Immature natural killer cell (primary cell): ENCODE measurements around the gene METTL17. TPM values are rescaled to one million over a fixed set of nuclear protein-coding genes. Genes with fewer than 3 reads are reported as not detected.
"Not testable (repeated sequence)": the region's sequence is repeated elsewhere in the genome, so short reads cannot be mapped to it uniquely, and the experiment has no call there.

Source experiments
- DNase-seq, 3 donors: peaks; one replicate each; pipeline ENCODE4 v3.0.0; 2022; ENCODE audit warnings: mixed read lengths in 1 of 3
- H3K27ac Mint-ChIP-seq, 6 donors: one replicate each; pipeline ENCODE4 v1.8.0; 2020; ENCODE audit warnings: mixed read lengths in 6 of 6, mild to moderate bottlenecking in 5 of 6, inconsistent platforms in 4 of 6, moderate library complexity in 3 of 6
- H3K27me3 Mint-ChIP-seq, 3 donors: one replicate each; pipeline ENCODE4 v1.8.0; 2020 to 2021; ENCODE audit warnings: low read depth in 3 of 3, mild to moderate bottlenecking in 3 of 3, mixed read lengths in 3 of 3, moderate library complexity in 3 of 3, inconsistent platforms in 1 of 3
- H3K36me3 Mint-ChIP-seq, 3 donors: one replicate each; pipeline ENCODE4 v1.8.0; 2020; ENCODE audit warnings: mixed read lengths in 3 of 3, inconsistent platforms in 2 of 3, mild to moderate bottlenecking in 2 of 3
- H3K4me1 Mint-ChIP-seq, 2 donors: one replicate each; pipeline ENCODE4 v1.8.0; 2020; ENCODE audit warnings: inconsistent platforms in 2 of 2, mild to moderate bottlenecking in 2 of 2, mixed read lengths in 2 of 2, moderate library complexity in 1 of 2
- H3K4me3 Mint-ChIP-seq, 5 donors: one replicate each; pipeline ENCODE4 v1.8.0; 2020; ENCODE audit warnings: mild to moderate bottlenecking in 5 of 5, mixed read lengths in 5 of 5, inconsistent platforms in 3 of 5, moderate library complexity in 3 of 5
- H3K9me3 Mint-ChIP-seq, 6 donors: one replicate each; pipeline ENCODE4 v1.8.0; 2020; ENCODE audit warnings: mild to moderate bottlenecking in 6 of 6, mixed read lengths in 6 of 6, inconsistent platforms in 4 of 6, moderate library complexity in 3 of 6
- polyA plus RNA-seq, 3 donors: library from polyadenylated mRNA; unstranded; fragments of 300-500 nt; fragmentation: Illumina TruSeq; gene quantifications; one replicate each; pipeline ENCODE4 v1.2.3, GENCODE V29; 2021

Gene METTL17
- polyA plus RNA-seq, 3 donors from 2014 or later = 30.4 to 39.6 (median 32.1) TPM

- H3K27me3 Mint-ChIP-seq = peaks cover 4 to 16% (median 10%) of the 10 kb centered on the region in 3 donors
- peaks cover 3 to 5% of the 10 kb centered on the region in 2 donors for H3K4me1 Mint-ChIP-seq
- DNase-seq = no peak
- no peaks in the 10 kb centered on the region for H3K36me3 Mint-ChIP-seq
- H3K9me3 Mint-ChIP-seq = no peaks in the 10 kb centered on the region
- H3K4me3 Mint-ChIP-seq = no peak overlapping the region
- no peak overlapping the region for H3K27ac Mint-ChIP-seq
Measured at GRCh38 chr14:20976291-20976690, 13.5 kb upstream of the METTL17 start.

DNA sequence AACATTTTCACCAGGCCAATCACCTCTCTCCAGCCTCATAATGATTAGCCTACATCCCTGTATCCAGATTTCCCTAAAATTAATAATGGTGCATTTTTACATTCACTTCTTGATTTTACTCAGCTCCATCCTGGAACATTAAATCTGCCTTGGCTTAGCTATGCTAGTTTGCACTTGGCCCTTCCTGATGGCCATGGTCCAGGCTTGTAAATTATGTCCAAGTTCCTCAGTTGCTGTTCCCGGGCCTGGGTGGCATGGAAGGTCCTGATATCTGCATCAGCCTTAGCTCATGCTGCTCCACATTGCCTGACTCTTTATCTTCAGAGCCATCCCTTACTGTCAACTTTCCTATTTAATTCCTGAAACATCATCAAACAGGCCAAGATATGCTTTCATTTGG is 11.1 kb upstream of the METTL17 start:
- no peaks in the 10 kb centered on the region for H3K9me3 Mint-ChIP-seq
- no peak for DNase-seq
- no peak overlapping the region for H3K27ac Mint-ChIP-seq
- H3K4me1 Mint-ChIP-seq = no peaks in the 10 kb centered on the region
- H3K36me3 Mint-ChIP-seq = no peaks in the 10 kb centered on the region
- H3K4me3 Mint-ChIP-seq = no peak overlapping the region
- peaks cover 4 to 19% (median 5%) of the 10 kb centered on the region in 3 donors for H3K27me3 Mint-ChIP-seq

DNA sequence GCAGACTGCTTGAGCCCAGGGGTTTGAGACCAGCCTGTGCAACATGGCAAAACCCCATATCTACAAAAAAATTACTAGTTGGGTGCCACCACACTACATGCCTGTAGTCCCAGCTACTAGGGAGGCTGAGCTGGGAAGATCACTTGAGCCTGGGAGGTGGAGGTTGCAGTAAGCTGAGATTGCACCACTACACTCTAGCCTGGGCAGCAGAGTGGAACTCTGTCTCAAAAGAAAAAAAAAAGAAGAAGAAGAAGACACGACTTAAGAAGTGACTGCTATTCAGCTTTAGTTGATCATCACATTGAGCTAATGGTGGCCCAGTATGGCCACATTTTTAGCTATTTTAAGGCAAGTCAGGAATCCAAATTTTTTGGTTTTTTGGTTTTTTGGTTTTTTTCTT is 8.9 kb upstream of the METTL17 start:
- H3K27ac Mint-ChIP-seq = no peak overlapping the region
- no peak for DNase-seq
- H3K36me3 Mint-ChIP-seq = no peaks in the 10 kb centered on the region
- H3K4me3 Mint-ChIP-seq = no peak overlapping the region
- no peaks in the 10 kb centered on the region for H3K4me1 Mint-ChIP-seq
- peaks cover 4 to 19% (median 5%) of the 10 kb centered on the region in 3 donors for H3K27me3 Mint-ChIP-seq
- no peaks in the 10 kb centered on the region for H3K9me3 Mint-ChIP-seq

GRCh38 chr14:20982646-20983369 is 7.0 kb upstream of the METTL17 start:
- no peaks in the 10 kb centered on the region for H3K4me1 Mint-ChIP-seq
- H3K4me3 Mint-ChIP-seq = no peak overlapping the region
- no peak overlapping the region for H3K27ac Mint-ChIP-seq
- H3K9me3 Mint-ChIP-seq = no peaks in the 10 kb centered on the region
- H3K36me3 Mint-ChIP-seq = no peaks in the 10 kb centered on the region
- no peak for DNase-seq
- peaks cover 3 to 19% (median 4%) of the 10 kb centered on the region in 3 donors for H3K27me3 Mint-ChIP-seq

DNA sequence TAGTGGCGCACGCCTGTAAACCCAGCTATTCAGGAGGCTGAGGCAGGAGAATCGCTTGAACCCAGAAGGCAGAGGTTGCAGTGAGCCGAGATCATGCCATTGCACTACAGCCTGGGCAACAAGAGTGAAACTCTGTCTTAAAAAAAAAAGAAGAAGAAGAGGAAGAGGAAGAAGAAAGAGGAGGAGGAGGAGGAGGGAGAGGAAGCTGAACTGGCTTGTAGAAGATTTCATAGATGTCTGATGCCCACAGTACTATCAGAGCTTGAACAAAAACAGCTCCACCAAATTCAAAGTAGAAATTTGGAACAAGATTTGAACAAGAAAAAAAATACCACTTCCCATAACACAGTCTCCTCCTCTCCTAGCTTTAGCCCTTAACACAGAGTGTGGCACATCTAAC is 4.1 kb upstream of the METTL17 start:
- H3K9me3 Mint-ChIP-seq, H3K27ac Mint-ChIP-seq, H3K4me3 Mint-ChIP-seq, H3K36me3 Mint-ChIP-seq, DNase-seq: not testable (repeated sequence)
- H3K27me3 Mint-ChIP-seq = peaks cover 0 to 13% (median 6%) of the 10 kb centered on the region in 3 donors
- peaks cover 12 to 22% of the 10 kb centered on the region in 2 donors for H3K4me1 Mint-ChIP-seq

- Mint-ChIP-seq H3K36me3 (peaks cover 0 to 2% (median under 1%) of the 10 kb centered on the region in 3 donors), H3K4me3 (no peak overlapping the region), H3K9me3 (no peaks in the 10 kb centered on the region), H3K27me3 (peaks cover 0 to 10% (median 6%) of the 10 kb centered on the region in 3 donors), H3K27ac (no peak overlapping the region), H3K4me1 (peaks cover 18 to 33% of the 10 kb centered on the region in 2 donors)
- DNase-seq = no peak
Measured at GRCh38 chr14:20986811-20987210, 3.0 kb upstream of the METTL17 start.

- Mint-ChIP-seq H3K4me3 (peak overlapping the region; percentile 31 to 91 (median 66)), H3K9me3 (no peaks in the 10 kb centered on the region), H3K27ac (peak overlapping the region in 3 of 6 donors; percentile 56 to 86 (median 60)), H3K27me3 (peaks cover 0 to 4% (median 3%) of the 10 kb centered on the region in 3 donors), H3K36me3 (peaks cover 3 to 13% (median 10%) of the 10 kb centered on the region in 3 donors), H3K4me1 (peaks cover 20 to 41% of the 10 kb centered on the region in 2 donors)
- no peak for DNase-seq
Measured at GRCh38 chr14:20988717-20989470, 886 bp upstream of the METTL17 start.

DNA sequence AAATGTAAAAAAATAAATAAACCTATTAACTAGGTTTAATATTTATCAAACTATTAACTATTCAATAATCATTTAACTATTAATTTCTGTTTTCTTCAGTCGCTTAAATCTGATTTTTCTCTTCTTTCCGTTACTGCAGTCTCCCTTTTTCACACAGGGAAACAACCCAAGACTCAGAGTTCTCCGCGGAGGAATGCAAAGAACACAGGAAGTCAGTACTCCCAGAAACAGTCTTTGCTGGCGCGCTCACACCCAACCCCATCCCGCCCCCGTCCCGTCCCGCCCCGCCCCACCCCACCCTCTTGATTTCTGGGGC is 351 bp upstream of the METTL17 start:
- Mint-ChIP-seq H3K4me1 (peaks cover 20 to 42% of the 10 kb centered on the region in 2 donors), H3K4me3 (peak overlapping the region; percentile 91 to 98 (median 96)), H3K9me3 (no peaks in the 10 kb centered on the region), H3K36me3 (peaks cover 3 to 17% (median 14%) of the 10 kb centered on the region in 3 donors), H3K27me3 (peaks cover 0 to 4% (median 3%) of the 10 kb centered on the region in 3 donors), H3K27ac (peak overlapping the region; percentile 60 to 95 (median 88))
- DNase-seq = no peak

DNA sequence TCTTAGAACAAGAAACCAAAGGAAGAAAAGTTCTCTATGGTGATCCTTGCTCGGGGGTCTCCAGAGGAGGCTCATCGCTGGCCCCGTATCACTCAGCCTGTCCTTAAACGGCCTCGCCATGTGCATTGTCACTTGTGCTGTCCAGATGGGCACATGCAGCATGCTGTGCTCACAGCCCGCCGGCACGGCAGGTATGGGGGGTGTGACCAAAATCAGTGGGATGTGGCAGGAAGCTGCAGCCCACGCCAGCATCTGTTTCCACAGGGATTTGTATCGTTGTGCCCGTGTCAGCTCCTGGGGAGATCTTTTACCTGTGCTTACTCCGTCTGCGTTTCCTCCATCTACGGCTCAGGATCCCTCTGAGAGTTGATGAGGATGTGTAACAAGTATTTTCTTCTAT is 6.7 kb downstream of the METTL17 start:
- no peak overlapping the region for H3K4me3 Mint-ChIP-seq
- peaks cover 0 to 1% (median 0%) of the 10 kb centered on the region in 3 donors for H3K27me3 Mint-ChIP-seq
- no peaks in the 10 kb centered on the region for H3K9me3 Mint-ChIP-seq
- H3K27ac Mint-ChIP-seq = no peak overlapping the region
- H3K4me1 Mint-ChIP-seq = peaks cover 5 to 12% of the 10 kb centered on the region in 2 donors
- H3K36me3 Mint-ChIP-seq = peaks cover 3 to 58% (median 47%) of the 10 kb centered on the region in 3 donors
- no peak for DNase-seq

GRCh38 chr14:20997115-20997514 is 7.3 kb downstream of the METTL17 start:
- no peak for DNase-seq
- peaks cover 0 to 6% of the 10 kb centered on the region in 2 donors for H3K4me1 Mint-ChIP-seq
- H3K9me3 Mint-ChIP-seq = no peaks in the 10 kb centered on the region
- H3K36me3 Mint-ChIP-seq = peaks cover 3 to 53% (median 44%) of the 10 kb centered on the region in 3 donors
- no peak overlapping the region for H3K27ac Mint-ChIP-seq
- peaks cover 0 to 3% (median 0%) of the 10 kb centered on the region in 3 donors for H3K27me3 Mint-ChIP-seq
- no peak overlapping the region for H3K4me3 Mint-ChIP-seq

GRCh38 chr14:20997564-20997963 is 7.8 kb downstream of the METTL17 start:
- no peak for DNase-seq
- H3K9me3 Mint-ChIP-seq = no peaks in the 10 kb centered on the region
- peaks cover 3 to 52% (median 44%) of the 10 kb centered on the region in 3 donors for H3K36me3 Mint-ChIP-seq
- no peak overlapping the region for H3K27ac Mint-ChIP-seq
- H3K4me1 Mint-ChIP-seq = peaks cover 0 to 4% of the 10 kb centered on the region in 2 donors
- H3K27me3 Mint-ChIP-seq = peaks cover 0 to 3% (median 0%) of the 10 kb centered on the region in 3 donors
- no peak overlapping the region for H3K4me3 Mint-ChIP-seq

- Mint-ChIP-seq H3K27ac (peak overlapping the region in 1 of 6 donors; percentile 30), H3K27me3 (peaks cover 0 to 3% (median 0%) of the 10 kb centered on the region in 3 donors), H3K4me1 (peaks cover 0 to 4% of the 10 kb centered on the region in 2 donors), H3K4me3 (no peak overlapping the region), H3K36me3 (peaks cover under 1 to 48% (median 41%) of the 10 kb centered on the region in 3 donors), H3K9me3 (no peaks in the 10 kb centered on the region)
- DNase-seq = no peak
Measured at GRCh38 chr14:20998139-20998538, 8.4 kb downstream of the METTL17 start.

GRCh38 chr14:20998674-20999366 is 9.0 kb downstream of the METTL17 start, which contains the start of gene SLC39A2:
SLC39A2 (plus strand) TSS chr14:20999293; CDS start chr14:20999447, 154 bp downstream.
- Mint-ChIP-seq H3K27me3 (peaks cover 0 to 3% (median 0%) of the 10 kb centered on the region in 3 donors), H3K36me3 (peaks cover 0 to 45% (median 38%) of the 10 kb centered on the region in 3 donors), H3K4me3 (no peak within 1 kb of the TSS), H3K27ac (peak within 1 kb of the TSS in 1 of 6 donors; percentile 30), H3K9me3 (no peaks in the 10 kb centered on the region), H3K4me1 (peaks cover 0 to 2% of the 10 kb centered on the region in 2 donors)
- no peak for DNase-seq
